ENCODE data around the gene CYP4F12.
"Not testable (repeated sequence)": the region's sequence is repeated elsewhere in the genome, so short reads cannot be mapped to it uniquely, and the experiment has no call there.

The CYP4F12 gene

GRCh38 chr19:15650123-15650522 is 22.8 kb upstream of the CYP4F12 start:
- not testable (repeated sequence) for DNase-seq

GRCh38 chr19:15651791-15652190 is 21.1 kb upstream of the CYP4F12 start:
- no peak for DNase-seq

- DNase-seq: no peak
Measured at GRCh38 chr19:15652559-15653278, 20.2 kb upstream of the CYP4F12 start.

GRCh38 chr19:15656467-15656866 is 16.4 kb upstream of the CYP4F12 start:
- no peak for DNase-seq

- no peak for DNase-seq
Measured at GRCh38 chr19:15663247-15663646, 9.6 kb upstream of the CYP4F12 start.

GRCh38 chr19:15666186-15666585 is 6.7 kb upstream of the CYP4F12 start:
- no peak for DNase-seq

- no peak for DNase-seq
Measured at GRCh38 chr19:15666883-15667282, 6.0 kb upstream of the CYP4F12 start.

GRCh38 chr19:15669440-15669839 is 3.4 kb upstream of the CYP4F12 start:
- no peak for DNase-seq

- no peak for DNase-seq
Measured at GRCh38 chr19:15669891-15670290, 3.0 kb upstream of the CYP4F12 start.

- DNase-seq: no peak
Measured at GRCh38 chr19:15671237-15671821, 1.6 kb upstream of the CYP4F12 start.

- DNase-seq: no peak
Measured at GRCh38 chr19:15671891-15672579, 852 bp upstream of the CYP4F12 start.

- no peak for DNase-seq
Measured at GRCh38 chr19:15673176-15673654, 328 bp downstream of the CYP4F12 start.

- DNase-seq: no peak
Measured at GRCh38 chr19:15675560-15675959, 2.7 kb downstream of the CYP4F12 start.

GRCh38 chr19:15679089-15679488 is 6.2 kb downstream of the CYP4F12 start:
- DNase-seq: no peak

- DNase-seq: not testable (repeated sequence)
Measured at GRCh38 chr19:15679865-15680264, 7.0 kb downstream of the CYP4F12 start.

- DNase-seq: no peak
Measured at GRCh38 chr19:15680478-15681322, 7.8 kb downstream of the CYP4F12 start.

- no peak for DNase-seq
Measured at GRCh38 chr19:15683411-15683810, 10.5 kb downstream of the CYP4F12 start.

- no peak for DNase-seq
Measured at GRCh38 chr19:15684828-15685227, 11.9 kb downstream of the CYP4F12 start.

GRCh38 chr19:15696654-15697194 is 23.8 kb downstream of the CYP4F12 start:
- no peak for DNase-seq

GRCh38 chr19:15701757-15702533 is 29.1 kb downstream of the CYP4F12 start:
- DNase-seq: no peak

GRCh38 chr19:15702534-15702930 is 29.6 kb downstream of the CYP4F12 start:
- DNase-seq: no peak

GRCh38 chr19:15714638-15715037 is 41.8 kb downstream of the CYP4F12 start:
- DNase-seq: no peak
